Left ventricle myocardium inferior (tissue), 1 donor: Measurements from ENCODE around the gene ATG4B. TPM values are rescaled to one million over a fixed set of nuclear protein-coding genes. Genes with fewer than 3 reads are reported as not detected.

Source experiments
- DNase-seq: peaks from one replicate; pipeline ENCODE4 v3.0.0-alpha.2; 2020
- H3K27ac ChIP-seq: fragments of 200-600 bp; replicated peaks from 2 replicates; pipeline ENCODE4 v1.8.0; 2021
- H3K27me3 ChIP-seq: fragments of 200-600 bp; 2 replicates; pipeline ENCODE4 v1.8.0; 2021; ENCODE audit warnings: low read depth
- H3K36me3 ChIP-seq: fragments of 200-600 bp; 2 replicates; pipeline ENCODE4 v1.8.0; 2021
- H3K4me1 ChIP-seq: fragments of 200-600 bp; 2 replicates; pipeline ENCODE4 v1.8.0; 2021
- H3K4me3 ChIP-seq: fragments of 200-600 bp; 2 replicates; pipeline ENCODE4 v1.8.0; 2021; ENCODE audit warnings: mild to moderate bottlenecking, moderate library complexity
- H3K9me3 ChIP-seq: fragments of 200-600 bp; replicated peaks from 2 replicates; pipeline ENCODE4 v1.8.0; 2021
- CTCF ChIP-seq: fragments of 200-600 bp; IDR thresholded peaks from 2 replicates; pipeline ENCODE4 v1.8.0; 2021; ENCODE audit warnings: antibody characterized with exemption, mild to moderate bottlenecking, borderline replicate concordance
- intact Hi-C: fragments of 100-400 bp; cut with micrococcal nuclease; formaldehyde crosslinking; loops from one replicate; pipeline ENCODE4 v1.11.0; 2022
- total RNA-seq: library from RNA; stranded (reverse); fragmentation: NEBNext Ultra II Directional; extraction: Animal tissue kit (Norgen Biotek cat#: 25700); gene quantifications from one replicate; pipeline ENCODE4 v1.2.1, GENCODE V29; 2021
- donor health status: DM: no; HTN: yes; CAD: no; lungs with severe emphysema.

Gene ATG4B
- total RNA-seq, 1 donor from 2014 or later = 39.9 TPM

DNA sequence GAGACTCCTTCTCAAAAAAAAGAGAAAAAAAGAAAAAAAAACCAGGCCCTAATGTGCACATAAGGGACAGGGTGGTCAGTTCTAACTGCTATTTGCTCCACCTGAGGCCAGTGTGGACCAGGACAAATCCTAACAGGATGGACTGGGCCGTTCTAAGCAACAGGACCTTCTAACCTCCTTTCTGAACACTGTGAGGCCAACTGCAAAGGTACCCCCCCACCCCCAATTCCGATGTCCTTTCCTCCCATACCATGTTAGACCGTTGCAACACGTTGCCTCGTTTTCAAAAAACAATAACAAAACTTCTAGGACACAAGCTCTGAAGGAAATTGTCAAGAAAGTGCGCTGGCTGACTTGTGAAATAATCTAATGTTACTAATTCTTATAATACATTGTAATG is 1.7 kb upstream of the ATG4B start:
- peak overlapping the region; percentile 88 for H3K4me3 ChIP-seq

DNA sequence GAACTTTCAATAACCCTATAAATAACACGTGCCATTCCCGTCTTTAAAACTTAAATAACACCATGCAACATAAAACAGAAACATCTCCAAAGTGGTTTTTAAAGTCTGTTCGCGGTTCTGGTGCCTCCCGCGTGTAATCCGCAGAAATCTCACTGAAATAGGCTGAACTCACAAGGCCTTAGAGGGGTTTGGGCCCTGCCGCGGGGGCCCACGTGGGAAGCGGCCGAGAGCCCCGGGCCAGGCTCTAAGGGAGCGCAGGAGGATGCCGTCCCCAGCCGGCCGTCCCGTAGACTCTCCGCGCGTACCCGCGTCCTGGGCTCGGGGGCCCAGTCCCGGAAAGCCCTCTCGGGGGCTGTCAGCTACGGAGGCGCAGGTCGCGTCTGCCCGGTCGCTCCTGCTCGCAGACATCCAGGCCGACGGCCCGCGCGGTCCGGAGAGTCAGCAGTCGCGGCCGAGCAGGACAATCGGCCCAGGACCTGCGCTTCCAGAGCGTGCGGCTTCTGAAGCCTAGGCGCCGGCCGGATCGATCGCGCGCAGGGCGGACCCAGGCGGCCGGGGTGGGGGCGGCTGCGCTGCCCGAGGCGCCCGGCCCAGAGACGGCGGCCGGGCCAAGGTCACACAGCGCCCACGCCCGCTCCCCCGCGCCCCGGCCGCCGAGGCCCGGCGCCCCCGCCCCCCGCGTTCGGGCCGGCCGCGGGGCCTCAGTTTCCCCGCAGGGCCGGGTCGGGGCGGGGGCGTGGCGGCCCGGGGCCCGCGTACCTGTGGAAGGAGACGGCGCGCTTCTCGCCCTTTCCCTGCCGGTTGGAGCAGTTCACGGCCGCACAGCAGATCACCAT is 1.1 kb upstream of the ATG4B start:
- no peaks in the 10 kb centered on the region for H3K27me3 ChIP-seq
- peaks cover 33% of the 10 kb centered on the region for H3K36me3 ChIP-seq
- H3K4me1 ChIP-seq = peaks cover 67% of the 10 kb centered on the region
- peak; percentile 32 for DNase-seq
- H3K4me3 ChIP-seq = peak overlapping the region; percentile 88
- intact Hi-C loops = no loop called here
- no peak for TF ChIP-seq CTCF
- H3K27ac ChIP-seq = peak overlapping the region; percentile 98
- H3K9me3 ChIP-seq = peaks cover 5% of the 10 kb centered on the region

More for the DNA sequence above, 1.7 kb upstream of the ATG4B start:
- Histone ChIP-seq H3K4me1 (peaks cover 61% of the 10 kb centered on the region), H3K27ac (peak overlapping the region; percentile 98), H3K9me3 (peaks cover 5% of the 10 kb centered on the region), H3K36me3 (peaks cover 39% of the 10 kb centered on the region), H3K27me3 (no peaks in the 10 kb centered on the region)
- no peak for DNase-seq
- intact Hi-C loops = no loop called here
- no peak for TF ChIP-seq CTCF

GRCh38 chr2:241637795-241638660 is 535 bp downstream of the ATG4B start:
- H3K4me1 ChIP-seq = peaks cover 79% of the 10 kb centered on the region
- H3K27me3 ChIP-seq = no peaks in the 10 kb centered on the region
- no peak for DNase-seq
- peak overlapping the region; percentile 98 for H3K27ac ChIP-seq
- peak overlapping the region; percentile 88 for H3K4me3 ChIP-seq
- H3K36me3 ChIP-seq = peaks cover 16% of the 10 kb centered on the region
- intact Hi-C loops = no loop called here
- H3K9me3 ChIP-seq = peaks cover 5% of the 10 kb centered on the region
- no peak for TF ChIP-seq CTCF

DNA sequence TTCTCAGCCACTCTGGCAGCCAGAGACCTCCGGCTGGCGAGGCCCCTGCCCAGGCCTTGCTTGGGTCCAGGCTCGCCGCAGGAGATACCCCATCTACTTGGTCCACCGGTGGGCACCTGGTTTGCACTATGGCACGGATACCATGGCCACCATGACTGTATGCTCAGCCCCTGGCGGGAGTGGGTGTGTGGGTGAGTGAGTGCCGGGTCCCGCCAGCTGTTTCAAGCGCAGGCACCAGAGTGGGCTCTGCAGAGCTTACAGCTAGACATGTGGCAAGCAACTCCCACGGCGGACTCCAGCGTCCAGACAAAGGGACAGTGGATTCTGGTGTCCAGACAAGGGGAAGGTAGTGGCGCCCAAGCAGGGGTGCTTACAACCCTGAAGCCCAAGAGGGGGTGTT is 1.4 kb downstream of the ATG4B start:
- no peak for TF ChIP-seq CTCF
- Histone ChIP-seq H3K9me3 (peaks cover 5% of the 10 kb centered on the region), H3K4me3 (peak overlapping the region; percentile 88), H3K4me1 (peaks cover 77% of the 10 kb centered on the region), H3K27ac (no peak overlapping the region), H3K36me3 (peaks cover 9% of the 10 kb centered on the region), H3K27me3 (no peaks in the 10 kb centered on the region)
- DNase-seq = no peak
- intact Hi-C loops = no loop called here

GRCh38 chr2:241639385-241639784 is 1.9 kb downstream of the ATG4B start:
- no peak for TF ChIP-seq CTCF
- Histone ChIP-seq H3K4me1 (peaks cover 72% of the 10 kb centered on the region), H3K9me3 (peaks cover 5% of the 10 kb centered on the region), H3K27ac (no peak overlapping the region), H3K27me3 (no peaks in the 10 kb centered on the region), H3K4me3 (peak overlapping the region; percentile 88), H3K36me3 (peaks cover 7% of the 10 kb centered on the region)
- no peak for DNase-seq
- intact Hi-C loops = no loop called here
